Limb (tissue), 2 donors: ENCODE data around the gene MAEA.

Experiments used
- DNase-seq, 2 donors: peaks; one replicate each; pipeline ENCODE4 v3.0.0-alpha.2; 2016; ENCODE audit errors: extremely low spot score in 2 of 2

The MAEA gene

GRCh38 chr4:1377606-1378261, 88.0 kb downstream of the MAEA start:
- peak in 1 of 2 donors; percentile 27 for DNase-seq

- DNase-seq, result peak in 1 of 2 donors; percentile 12
Observed at GRCh38 chr4:1378559-1379231, 89.0 kb downstream of the MAEA start.

- peak in 1 of 2 donors; percentile 23 for DNase-seq
Observed at GRCh38 chr4:1379351-1379781, 89.7 kb downstream of the MAEA start.

- peak in 1 of 2 donors; percentile 17 for DNase-seq
Observed at GRCh38 chr4:1379801-1380331, 90.2 kb downstream of the MAEA start.

GRCh38 chr4:1380368-1381151, 90.9 kb downstream of the MAEA start:
- peak in 1 of 2 donors; percentile 9 for DNase-seq

- peak in 1 of 2 donors; percentile 21 for DNase-seq
Observed at GRCh38 chr4:1381181-1381621, 91.5 kb downstream of the MAEA start.

GRCh38 chr4:1381944-1382541, 92.4 kb downstream of the MAEA start:
- DNase-seq, result peak in 1 of 2 donors; percentile 22

GRCh38 chr4:1382776-1383727, 93.4 kb downstream of the MAEA start:
- DNase-seq, result peak in 1 of 2 donors; percentile 14

- peak in 1 of 2 donors; percentile 20 for DNase-seq
Observed at GRCh38 chr4:1383728-1384591, 94.3 kb downstream of the MAEA start.

GRCh38 chr4:1384675-1385372, 95.1 kb downstream of the MAEA start:
- DNase-seq, result peak in 1 of 2 donors; percentile 14

GRCh38 chr4:1385373-1386340, 96.0 kb downstream of the MAEA start:
- peak in 1 of 2 donors; percentile 11 for DNase-seq
